Mesendoderm (in vitro differentiated cells): ENCODE results near the gene PTPN4.
A peak's percentile ranks its signal among the peaks of the same experiment; 100 is the strongest.

Experiments used
- DNase-seq: peaks from one replicate; pipeline ENCODE4 v3.0.0; 2013
- H2AK5ac ChIP-seq: 2 replicates; pipeline ENCODE4 v1.6.1; 2013; ENCODE audit warnings: low read length, inconsistent platforms
- H2BK120ac ChIP-seq: 2 replicates; pipeline ENCODE4 v1.6.1; 2013; ENCODE audit warnings: low read depth, mild to moderate bottlenecking, low read length, moderate library complexity, mixed read lengths
- H2BK15ac ChIP-seq: replicated peaks from 2 replicates; pipeline ENCODE4 v1.6.1; 2013; ENCODE audit warnings: low read depth, mild to moderate bottlenecking, moderate library complexity
- H2BK5ac ChIP-seq: 2 replicates; pipeline ENCODE4 v1.6.1; 2013; ENCODE audit warnings: low read length, inconsistent platforms
- H3K18ac ChIP-seq: 2 replicates; pipeline ENCODE4 v1.6.1; 2013; ENCODE audit warnings: mild to moderate bottlenecking, low read length, mixed read lengths
- H3K23ac ChIP-seq: one replicate; pipeline ENCODE4 v1.6.1; 2013; ENCODE audit warnings: low read length
- H3K27ac ChIP-seq: 2 replicates; pipeline ENCODE4 v1.5.1; 2013; ENCODE audit warnings: low read depth, mild to moderate bottlenecking, inconsistent platforms, low read length, moderate library complexity
- H3K27me3 ChIP-seq: 2 replicates; pipeline ENCODE4 v1.6.1; 2013; ENCODE audit warnings: low read length, control low read depth, mild to moderate bottlenecking, inconsistent platforms; ENCODE audit not compliant: insufficient read depth, poor library complexity
- H3K36me3 ChIP-seq: 2 replicates; pipeline ENCODE4 v1.6.1; 2013; ENCODE audit warnings: low read length, inconsistent platforms; ENCODE audit not compliant: control insufficient read depth, insufficient read depth
- H3K4ac ChIP-seq: one replicate; pipeline ENCODE4 v1.6.1; 2013; ENCODE audit warnings: low read depth, mild to moderate bottlenecking, low read length, moderate library complexity
- H3K4me1 ChIP-seq: 2 replicates; pipeline ENCODE4 v1.6.1; 2013; ENCODE audit warnings: low read depth, low read length, inconsistent platforms; ENCODE audit not compliant: control insufficient read depth
- H3K4me2 ChIP-seq: 2 replicates; pipeline ENCODE4 v1.6.1; 2013; ENCODE audit warnings: low read length
- H3K4me3 ChIP-seq: 2 replicates; pipeline ENCODE4 v1.5.1; 2013; ENCODE audit warnings: mild to moderate bottlenecking, low read length
- H3K56ac ChIP-seq: one replicate; pipeline ENCODE4 v1.6.1; 2013; ENCODE audit warnings: low read length
- H3K79me1 ChIP-seq: 2 replicates; pipeline ENCODE4 v1.6.1; 2013; ENCODE audit warnings: low read length, inconsistent platforms
- H3K79me2 ChIP-seq: 2 replicates; pipeline ENCODE4 v1.6.1; 2013; ENCODE audit warnings: mild to moderate bottlenecking, low read length; ENCODE audit not compliant: control insufficient read depth, insufficient read depth
- H3K9ac ChIP-seq: 2 replicates; pipeline ENCODE4 v1.6.1; 2013; ENCODE audit warnings: low read length, inconsistent platforms
- H4K5ac ChIP-seq: one replicate; pipeline ENCODE4 v1.6.1; 2013; ENCODE audit warnings: low read length
- H4K8ac ChIP-seq: one replicate; pipeline ENCODE4 v1.6.1; 2013; ENCODE audit warnings: low read depth, mild to moderate bottlenecking, control low read depth, low read length, moderate library complexity
- WGBS: extraction: QIAGEN DNeasy Blood & Tissue Kit; methylation state at CpG from one replicate; pipeline ENCODE4 v1.1.7; 2013; ENCODE audit warnings: low lambda C conversion rate, missing lambda C conversion rate; ENCODE audit not compliant: insufficient coverage; ENCODE audit errors: extremely low coverage; 5-methylcytosine and 5-hydroxymethylcytosine counted together

Gene PTPN4

DNA sequence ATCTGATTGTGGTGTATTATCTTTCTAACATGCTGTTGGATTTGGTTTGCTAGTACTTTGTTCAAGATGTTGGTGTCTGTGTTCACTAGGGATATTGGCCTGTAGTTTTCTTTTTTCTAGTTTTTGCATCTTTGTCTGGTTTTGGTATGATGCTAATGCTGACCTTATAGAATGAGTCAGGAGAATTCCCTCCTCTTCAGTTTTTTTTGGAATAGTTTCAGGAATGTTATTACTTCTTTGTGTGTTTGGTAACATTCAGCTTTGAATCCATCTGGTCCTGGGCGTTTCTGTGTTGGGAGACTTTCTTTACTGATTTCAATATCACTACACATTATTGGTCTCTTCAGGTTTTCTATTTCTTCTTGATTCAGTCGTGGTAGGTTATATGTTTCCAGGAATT is 129.0 kb downstream of the PTPN4 start:
- no peak overlapping the region for H2BK15ac ChIP-seq
- no peaks in the 10 kb centered on the region for H3K27me3 ChIP-seq
- WGBS, result no CpG with 5 or more reads among the region's 2 CpGs
- no peak for DNase-seq
- H3K79me2 ChIP-seq, result no peaks in the 10 kb centered on the region
- no peak overlapping the region for H3K23ac ChIP-seq
- H3K4me2 ChIP-seq, result no peak overlapping the region
- no peak overlapping the region for H3K4me3 ChIP-seq
- H3K9ac ChIP-seq, result no peak overlapping the region
- H3K18ac ChIP-seq, result no peak overlapping the region
- no peak overlapping the region for H2AK5ac ChIP-seq
- no peak overlapping the region for H4K8ac ChIP-seq
- no peak overlapping the region for H3K56ac ChIP-seq
- H2BK5ac ChIP-seq, result no peak overlapping the region
- no peaks in the 10 kb centered on the region for H3K4me1 ChIP-seq
- H3K79me1 ChIP-seq, result no peaks in the 10 kb centered on the region
- H3K4ac ChIP-seq, result no peak overlapping the region
- H2BK120ac ChIP-seq, result no peak overlapping the region
- H3K36me3 ChIP-seq, result no peaks in the 10 kb centered on the region
- H4K5ac ChIP-seq, result no peak overlapping the region
- H3K27ac ChIP-seq, result no peak overlapping the region

DNA sequence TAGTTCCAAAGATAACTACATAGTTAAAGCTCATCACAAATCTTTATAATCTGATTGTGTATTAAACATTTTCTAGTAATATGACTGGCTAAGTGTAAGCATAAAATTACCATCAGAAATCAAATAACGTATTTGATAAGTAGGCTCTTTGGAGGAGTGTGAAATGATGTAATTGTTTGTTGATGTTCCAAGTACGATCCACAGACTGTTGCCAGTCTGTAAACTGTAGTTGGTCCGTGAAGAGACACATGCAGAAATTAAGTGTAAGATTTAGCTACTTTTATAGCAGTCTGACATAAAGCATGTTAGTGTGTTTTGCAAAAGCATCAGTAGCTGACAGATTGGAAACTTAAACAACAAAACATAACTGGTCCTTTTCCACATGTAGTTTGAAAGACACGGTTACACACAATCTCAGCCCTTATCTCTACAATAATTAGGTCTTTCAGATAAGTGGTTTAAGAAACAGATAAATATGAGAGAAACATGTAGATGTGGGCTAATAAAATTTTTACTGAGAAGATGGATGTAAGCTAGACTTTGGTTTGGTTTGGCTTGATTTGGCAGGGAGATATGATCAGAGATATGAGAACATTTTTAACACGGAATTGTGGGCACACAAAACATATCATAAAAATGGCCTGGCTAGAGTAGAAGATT is 138.1 kb downstream of the PTPN4 start:
- Histone ChIP-seq H3K56ac (no peak overlapping the region), H4K5ac (no peak overlapping the region), H3K79me1 (no peaks in the 10 kb centered on the region), H3K27me3 (no peaks in the 10 kb centered on the region), H3K4me1 (no peaks in the 10 kb centered on the region), H2BK15ac (no peak overlapping the region), H2AK5ac (no peak overlapping the region), H3K18ac (no peak overlapping the region), H3K27ac (no peak overlapping the region), H3K4me3 (no peak overlapping the region), H2BK120ac (no peak overlapping the region), H3K4ac (no peak overlapping the region), H3K79me2 (no peaks in the 10 kb centered on the region), H3K36me3 (peaks cover 2% of the 10 kb centered on the region), H3K4me2 (no peak overlapping the region), H4K8ac (no peak overlapping the region), H2BK5ac (no peak overlapping the region), H3K9ac (no peak overlapping the region), H3K23ac (no peak overlapping the region)
- no CpG with 5 or more reads among the region's 5 CpGs for WGBS
- DNase-seq, result peak; percentile 13

DNA sequence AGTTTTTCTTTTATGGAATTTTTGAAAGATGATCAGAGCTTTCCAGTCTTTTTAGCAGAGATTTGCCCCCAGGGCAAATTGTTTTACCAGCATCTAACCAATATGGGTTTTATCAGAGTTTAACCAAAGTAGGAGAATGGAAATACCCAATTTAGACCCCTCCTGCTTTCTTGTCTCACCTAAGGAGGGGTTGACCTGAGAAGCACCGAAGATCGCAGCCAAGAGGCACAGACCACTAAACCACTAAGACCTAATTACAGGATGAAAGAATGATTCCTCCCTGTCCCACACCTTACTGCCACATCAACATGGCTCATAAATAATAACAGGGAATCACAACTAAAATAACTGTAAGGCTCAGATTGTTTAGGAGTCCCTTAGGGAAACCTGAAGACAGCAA is 141.3 kb downstream of the PTPN4 start:
- Histone ChIP-seq H3K27me3 (no peaks in the 10 kb centered on the region), H2BK120ac (no peak overlapping the region), H3K79me2 (no peaks in the 10 kb centered on the region), H3K23ac (no peak overlapping the region), H4K5ac (no peak overlapping the region), H3K18ac (no peak overlapping the region), H3K4ac (no peak overlapping the region), H2AK5ac (no peak overlapping the region), H3K27ac (no peak overlapping the region), H3K56ac (no peak overlapping the region), H3K4me3 (no peak overlapping the region), H3K4me2 (no peak overlapping the region), H2BK15ac (no peak overlapping the region), H3K9ac (no peak overlapping the region), H2BK5ac (no peak overlapping the region), H4K8ac (no peak overlapping the region), H3K79me1 (no peaks in the 10 kb centered on the region), H3K4me1 (no peaks in the 10 kb centered on the region), H3K36me3 (peaks cover 2% of the 10 kb centered on the region)
- WGBS, result no CpG with 5 or more reads among the region's 2 CpGs
- DNase-seq, result no peak

DNA sequence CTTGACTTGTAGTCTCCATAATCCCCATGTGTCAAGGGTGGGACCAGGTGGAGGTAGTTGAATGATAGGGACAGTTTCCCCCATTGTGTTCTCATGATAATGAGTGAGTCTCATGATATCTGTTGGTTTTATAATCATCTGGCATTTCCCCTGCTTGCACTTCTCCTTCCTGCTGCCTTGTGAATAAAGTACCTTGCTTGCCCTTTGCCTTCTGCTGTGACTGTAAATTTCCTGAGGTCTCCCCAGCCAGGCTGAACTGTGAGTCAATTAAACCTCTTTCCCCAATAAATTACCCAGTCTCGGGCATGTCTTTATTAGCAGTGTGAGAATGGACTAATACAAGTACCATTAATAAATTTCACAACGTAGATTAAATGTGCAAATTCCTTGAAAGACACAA is 150.8 kb downstream of the PTPN4 start:
- H3K4ac ChIP-seq, result no peak overlapping the region
- no peak overlapping the region for H2AK5ac ChIP-seq
- H4K5ac ChIP-seq, result no peak overlapping the region
- DNase-seq, result peak; percentile 2
- no peak overlapping the region for H3K9ac ChIP-seq
- no peak overlapping the region for H2BK15ac ChIP-seq
- H3K18ac ChIP-seq, result no peak overlapping the region
- no peak overlapping the region for H2BK120ac ChIP-seq
- H3K27ac ChIP-seq, result no peak overlapping the region
- H3K36me3 ChIP-seq, result no peaks in the 10 kb centered on the region
- no peaks in the 10 kb centered on the region for H3K79me1 ChIP-seq
- no peaks in the 10 kb centered on the region for H3K27me3 ChIP-seq
- H3K4me1 ChIP-seq, result no peaks in the 10 kb centered on the region
- WGBS, result no CpG with 5 or more reads among the region's 2 CpGs
- no peak overlapping the region for H3K23ac ChIP-seq
- H3K79me2 ChIP-seq, result no peaks in the 10 kb centered on the region
- H3K56ac ChIP-seq, result no peak overlapping the region
- H2BK5ac ChIP-seq, result no peak overlapping the region
- no peak overlapping the region for H4K8ac ChIP-seq
- H3K4me3 ChIP-seq, result no peak overlapping the region
- no peak overlapping the region for H3K4me2 ChIP-seq

DNA sequence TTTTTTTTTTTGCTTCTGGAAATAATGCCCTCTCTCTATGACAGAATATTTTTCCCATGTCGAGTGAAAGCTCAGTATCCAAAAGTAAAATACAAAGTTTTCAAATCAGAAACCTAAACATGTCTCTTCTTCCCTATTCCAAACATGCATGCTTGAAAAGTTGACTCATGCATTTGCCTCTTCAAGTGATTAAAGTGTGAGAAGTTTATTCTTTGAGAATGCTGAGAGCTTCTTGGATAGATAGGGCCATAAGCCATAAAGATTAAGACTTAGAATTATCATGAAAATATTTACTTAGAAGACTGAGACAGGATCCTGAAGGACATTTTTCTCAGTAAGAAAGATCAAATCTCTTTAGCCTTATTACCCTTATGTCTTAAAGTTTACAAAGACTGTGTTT is 154.5 kb downstream of the PTPN4 start:
- no peak overlapping the region for H2BK120ac ChIP-seq
- no peak overlapping the region for H3K9ac ChIP-seq
- no peak overlapping the region for H3K4ac ChIP-seq
- no peak overlapping the region for H4K5ac ChIP-seq
- no peak overlapping the region for H3K4me2 ChIP-seq
- no peak overlapping the region for H4K8ac ChIP-seq
- no peaks in the 10 kb centered on the region for H3K4me1 ChIP-seq
- no peaks in the 10 kb centered on the region for H3K79me1 ChIP-seq
- no peak overlapping the region for H3K23ac ChIP-seq
- no CpG with 5 or more reads among the region's 1 CpG for WGBS
- H2BK15ac ChIP-seq, result no peak overlapping the region
- H3K27me3 ChIP-seq, result no peaks in the 10 kb centered on the region
- no peak overlapping the region for H3K56ac ChIP-seq
- H2BK5ac ChIP-seq, result no peak overlapping the region
- H2AK5ac ChIP-seq, result no peak overlapping the region
- no peak overlapping the region for H3K27ac ChIP-seq
- no peak overlapping the region for H3K4me3 ChIP-seq
- H3K36me3 ChIP-seq, result no peaks in the 10 kb centered on the region
- DNase-seq, result no peak
- no peak overlapping the region for H3K18ac ChIP-seq
- H3K79me2 ChIP-seq, result no peaks in the 10 kb centered on the region

DNA sequence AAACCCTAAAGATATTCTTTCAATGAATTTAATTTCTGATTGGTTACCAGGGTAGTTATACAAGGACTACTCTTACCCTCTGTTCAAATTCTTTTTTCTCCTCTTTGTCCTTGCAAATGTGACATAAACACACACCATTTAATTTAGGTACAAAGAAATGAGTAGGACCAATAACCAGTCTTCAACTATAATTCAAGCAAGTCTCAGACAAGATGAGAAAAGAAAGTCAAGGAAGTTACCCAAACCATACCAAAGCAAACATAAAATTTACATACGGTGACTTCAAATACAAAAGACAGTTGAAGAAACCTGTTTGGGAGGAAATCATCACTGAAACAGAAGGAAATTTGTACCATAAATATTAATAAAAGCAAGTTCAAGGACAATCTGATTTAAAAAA is 162.1 kb downstream of the PTPN4 start:
- Histone ChIP-seq H2BK120ac (no peak overlapping the region), H3K79me1 (no peaks in the 10 kb centered on the region), H3K18ac (no peak overlapping the region), H3K27me3 (no peaks in the 10 kb centered on the region), H2BK5ac (no peak overlapping the region), H3K27ac (no peak overlapping the region), H3K36me3 (no peaks in the 10 kb centered on the region), H3K4me1 (no peaks in the 10 kb centered on the region), H4K5ac (no peak overlapping the region), H3K56ac (no peak overlapping the region), H3K23ac (no peak overlapping the region), H2BK15ac (no peak overlapping the region), H3K4me3 (no peak overlapping the region), H3K4me2 (no peak overlapping the region), H3K4ac (no peak overlapping the region), H2AK5ac (no peak overlapping the region), H3K9ac (no peak overlapping the region), H3K79me2 (no peaks in the 10 kb centered on the region), H4K8ac (no peak overlapping the region)
- WGBS, result no CpG with 5 or more reads among the region's 1 CpG
- DNase-seq, result no peak
